A549 (cell line): Measurements from ENCODE around the gene CAB39. TPM values are rescaled to one million over a fixed set of nuclear protein-coding genes. Genes with fewer than 3 reads are reported as not detected.

Experiments used
- ATAC-seq, 2 experiments: fragments of 200-7000 bp in 1 of 2; fragments of >200 bp in 1 of 2; cut with Nextera tagmentation in 1 of 2; cut with Tn5 transposase in 1 of 2; 3 replicates each; pipeline versions ENCODE4 v1.8.0 to v1.9.1; 2018 to 2020; ENCODE audit warnings: mild to moderate bottlenecking in 1 of 2, moderate library complexity in 1 of 2
- CTCF ChIA-PET: fragments of 300-600 bp; sonication (Branson Sonifier 250); formaldehyde crosslinking; extraction: SDS; loops from one replicate; lab custom pipeline; 2021; ENCODE audit warnings: antibody characterized with exemption, inconsistent platforms; lab: Yijun Ruan, JAX
- POLR2A ChIA-PET: fragments of 350-600 bp; formaldehyde crosslinking; extraction: SDS; loops from one replicate; lab custom pipeline; 2021; ENCODE audit warnings: antibody characterized with exemption, inconsistent platforms; lab: Yijun Ruan, JAX
- DNase-seq, 2 experiments: peaks; one replicate each; pipeline versions ENCODE4 v3.0.0 to v3.0.0-alpha.2; 2011 to 2016; ENCODE audit warnings: low read depth in 1 of 2, low spot score in 1 of 2
- FAIRE-seq: peaks from 2 replicates; lab custom pipeline; 2011; peaks lifted over from hg19 to GRCh38; lab: Jason Lieb, UNC
- H3K27ac ChIP-seq, 2 experiments: fragments of >200 bp; sonication (Bioruptor Twin); formaldehyde crosslinking; 3 replicates each; pipeline ENCODE4 v1.5.1; 2016 to 2017
- H3K4me1 ChIP-seq: fragments of >200 bp; sonication (Bioruptor Twin); formaldehyde crosslinking; 3 replicates; pipeline ENCODE4 v1.6.1; 2016
- H3K4me2 ChIP-seq: fragments of >200 bp; sonication (Bioruptor Twin); formaldehyde crosslinking; 3 replicates; pipeline ENCODE4 v1.6.1; 2016
- H3K4me3 ChIP-seq: fragments of >200 bp; sonication (Bioruptor Twin); formaldehyde crosslinking; 3 replicates; pipeline ENCODE4 v1.5.1; 2016
- H3K9me3 ChIP-seq: fragments of >200 bp; sonication (Bioruptor Twin); formaldehyde crosslinking; 3 replicates; pipeline ENCODE4 v1.6.1; 2016
- CBX2 ChIP-seq: fragments of 200-600 bp; sonication (generic); IDR thresholded peaks from 2 replicates; pipeline ENCODE4 v1.6.1; 2016; ENCODE audit warnings: low read depth, mild to moderate bottlenecking, borderline replicate concordance
- CBX8 ChIP-seq: fragments of 200-600 bp; sonication (generic); IDR thresholded peaks from 2 replicates; pipeline ENCODE4 v1.6.1; 2016
- CHD2 ChIP-seq: fragments of 150-350 bp; IDR thresholded peaks from 2 replicates; pipeline ENCODE4 v1.6.1; 2014; ENCODE audit warnings: low read length; ENCODE audit not compliant: partially characterized antibody
- EP300 ChIP-seq, 2 experiments: fragments of >200 bp; sonication (Bioruptor Twin); formaldehyde crosslinking; IDR thresholded peaks; 2 replicates in 1 of 2; 3 replicates in 1 of 2; pipeline ENCODE4 v1.6.1; 2016 to 2017
- ESRRA ChIP-seq: fragments of 150-350 bp; IDR thresholded peaks from 2 replicates; pipeline ENCODE4 v1.6.1; 2014; ENCODE audit warnings: mild to moderate bottlenecking, low read length, borderline replicate concordance
- FOSB ChIP-seq: fragments of 250-450 bp; sonication (Bioruptor Pico); IDR thresholded peaks from 2 replicates; pipeline ENCODE4 v1.5.0; 2020; ENCODE audit warnings: mild to moderate bottlenecking, moderate library complexity
- HEYL ChIP-seq: fragments of 250-450 bp; sonication (Bioruptor Pico); IDR thresholded peaks from 2 replicates; pipeline ENCODE4 v1.8.0; 2021; ENCODE audit warnings: mild to moderate bottlenecking, moderate library complexity
- HOXB13 ChIP-seq: fragments of 250-450 bp; sonication (Bioruptor Pico); IDR thresholded peaks from 2 replicates; pipeline ENCODE4 v1.5.0; 2020; ENCODE audit warnings: low read depth, mild to moderate bottlenecking, moderate library complexity
- KDM5A ChIP-seq: fragments of 200-600 bp; sonication (generic); IDR thresholded peaks from 2 replicates; pipeline ENCODE4 v1.6.1; 2016; ENCODE audit warnings: antibody characterized with exemption, mild to moderate bottlenecking
- POLR2AphosphoS2 ChIP-seq: conservative IDR thresholded peaks from 2 replicates; pipeline ENCODE4 v1.6.1; 2012; ENCODE audit warnings: low read length, improper control_type of control experiment, inconsistent platforms
- RAD21 ChIP-seq, 2 experiments: fragments of >200 bp in 1 of 2; sonication (Bioruptor Twin) in 1 of 2; formaldehyde crosslinking in 1 of 2; IDR thresholded peaks in 1 of 2; conservative IDR thresholded peaks in 1 of 2; 2 replicates in 1 of 2; 3 replicates in 1 of 2; pipeline ENCODE4 v1.6.1; 2012 to 2018; ENCODE audit warnings: inconsistent platforms in 1 of 2
- ZNF302 ChIP-seq: fragments of 250-450 bp; sonication (Bioruptor Pico); IDR thresholded peaks from 2 replicates; pipeline ENCODE4 v1.9.0; 2021; ENCODE audit warnings: inconsistent platforms, mild to moderate bottlenecking, moderate library complexity
- WGBS: methylation state at CpG from one replicate; pipeline ENCODE4 v1.1.6; 2017; ENCODE audit errors: missing lambda C conversion rate; 5-methylcytosine and 5-hydroxymethylcytosine counted together
- polyA plus RNA-seq, 4 experiments: library from polyadenylated mRNA; depleted of rRNA in 3 of 4; stranded (reverse); fragments of >200 nt; fragmentation: RNase III in 1 of 4; extraction: RNeasy Plus Mini Kit Qiagen cat#74134 plus additional on column Dnase treatment in 1 of 4; gene quantifications; 2 replicates in 3 of 4; 3 replicates in 1 of 4; pipeline ENCODE4 v1.2.3, GENCODE V29; 2011 to 2017
- TF ChIP-seq, protein P1 (sequence below): fragments of 200-600 bp; sonication (generic); IDR thresholded peaks from 2 replicates; pipeline ENCODE4 v1.6.1; 2016; ENCODE audit warnings: antibody characterized with exemption, mild to moderate bottlenecking, moderate library complexity
- TF ChIP-seq, protein P2 (sequence below): fragments of 150-350 bp; IDR thresholded peaks from 2 replicates; pipeline ENCODE4 v1.6.1; 2014; ENCODE audit warnings: low read depth, mild to moderate bottlenecking, low read length

Gene CAB39
- polyA plus RNA-seq, 2 of the 4 experiments (the other 2 are of a cell fraction): 28.4 to 54.2 TPM

DNA sequence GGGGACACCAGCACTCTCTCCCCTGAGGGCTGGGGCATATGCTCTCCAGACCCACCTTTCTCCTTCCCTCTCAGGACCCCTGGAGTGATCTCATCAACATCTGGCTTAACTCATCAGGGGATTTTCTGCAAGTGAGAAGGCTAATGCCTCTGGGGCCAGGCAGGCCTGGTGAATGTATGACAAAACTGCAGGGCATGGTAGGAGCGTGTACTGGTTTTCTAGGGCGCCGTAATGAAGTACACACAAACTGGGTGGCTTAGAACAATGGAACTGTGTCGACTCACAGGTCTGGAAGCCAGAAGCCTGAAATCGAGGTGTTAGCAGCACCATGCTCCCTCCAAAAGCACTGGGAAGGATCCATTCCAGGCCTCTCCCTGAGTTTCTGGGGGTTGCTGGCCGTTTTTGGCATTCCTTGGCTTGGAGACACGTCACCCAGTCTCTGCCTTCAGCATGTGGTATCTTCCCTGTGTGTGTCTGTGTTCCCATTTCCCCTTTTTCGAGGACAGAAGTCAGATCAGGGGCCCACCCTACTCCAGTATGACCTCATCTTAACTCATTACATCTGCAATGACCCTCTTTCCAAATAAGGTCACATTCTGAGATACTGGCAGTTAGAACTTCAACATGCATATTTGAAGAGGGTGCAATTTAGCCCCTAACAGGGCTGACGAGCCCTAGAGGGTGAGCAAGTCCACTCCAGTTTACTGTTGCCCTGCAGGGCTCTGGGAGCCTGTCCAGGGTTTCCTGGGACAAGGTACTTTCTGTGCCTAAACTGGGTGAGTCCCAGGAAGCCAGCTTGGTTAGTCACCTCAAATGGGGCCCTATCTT is 45.5 kb upstream of the CAB39 start (continued):
- TF ChIP-seq, protein P1, sequence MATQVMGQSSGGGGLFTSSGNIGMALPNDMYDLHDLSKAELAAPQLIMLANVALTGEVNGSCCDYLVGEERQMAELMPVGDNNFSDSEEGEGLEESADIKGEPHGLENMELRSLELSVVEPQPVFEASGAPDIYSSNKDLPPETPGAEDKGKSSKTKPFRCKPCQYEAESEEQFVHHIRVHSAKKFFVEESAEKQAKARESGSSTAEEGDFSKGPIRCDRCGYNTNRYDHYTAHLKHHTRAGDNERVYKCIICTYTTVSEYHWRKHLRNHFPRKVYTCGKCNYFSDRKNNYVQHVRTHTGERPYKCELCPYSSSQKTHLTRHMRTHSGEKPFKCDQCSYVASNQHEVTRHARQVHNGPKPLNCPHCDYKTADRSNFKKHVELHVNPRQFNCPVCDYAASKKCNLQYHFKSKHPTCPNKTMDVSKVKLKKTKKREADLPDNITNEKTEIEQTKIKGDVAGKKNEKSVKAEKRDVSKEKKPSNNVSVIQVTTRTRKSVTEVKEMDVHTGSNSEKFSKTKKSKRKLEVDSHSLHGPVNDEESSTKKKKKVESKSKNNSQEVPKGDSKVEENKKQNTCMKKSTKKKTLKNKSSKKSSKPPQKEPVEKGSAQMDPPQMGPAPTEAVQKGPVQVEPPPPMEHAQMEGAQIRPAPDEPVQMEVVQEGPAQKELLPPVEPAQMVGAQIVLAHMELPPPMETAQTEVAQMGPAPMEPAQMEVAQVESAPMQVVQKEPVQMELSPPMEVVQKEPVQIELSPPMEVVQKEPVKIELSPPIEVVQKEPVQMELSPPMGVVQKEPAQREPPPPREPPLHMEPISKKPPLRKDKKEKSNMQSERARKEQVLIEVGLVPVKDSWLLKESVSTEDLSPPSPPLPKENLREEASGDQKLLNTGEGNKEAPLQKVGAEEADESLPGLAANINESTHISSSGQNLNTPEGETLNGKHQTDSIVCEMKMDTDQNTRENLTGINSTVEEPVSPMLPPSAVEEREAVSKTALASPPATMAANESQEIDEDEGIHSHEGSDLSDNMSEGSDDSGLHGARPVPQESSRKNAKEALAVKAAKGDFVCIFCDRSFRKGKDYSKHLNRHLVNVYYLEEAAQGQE: no peak
- TF ChIP-seq EP300 (IDR thresholded peaks at IDR 0.05) (no peak), FOSB (CRISPR knock-in tag) (no peak)

DNA sequence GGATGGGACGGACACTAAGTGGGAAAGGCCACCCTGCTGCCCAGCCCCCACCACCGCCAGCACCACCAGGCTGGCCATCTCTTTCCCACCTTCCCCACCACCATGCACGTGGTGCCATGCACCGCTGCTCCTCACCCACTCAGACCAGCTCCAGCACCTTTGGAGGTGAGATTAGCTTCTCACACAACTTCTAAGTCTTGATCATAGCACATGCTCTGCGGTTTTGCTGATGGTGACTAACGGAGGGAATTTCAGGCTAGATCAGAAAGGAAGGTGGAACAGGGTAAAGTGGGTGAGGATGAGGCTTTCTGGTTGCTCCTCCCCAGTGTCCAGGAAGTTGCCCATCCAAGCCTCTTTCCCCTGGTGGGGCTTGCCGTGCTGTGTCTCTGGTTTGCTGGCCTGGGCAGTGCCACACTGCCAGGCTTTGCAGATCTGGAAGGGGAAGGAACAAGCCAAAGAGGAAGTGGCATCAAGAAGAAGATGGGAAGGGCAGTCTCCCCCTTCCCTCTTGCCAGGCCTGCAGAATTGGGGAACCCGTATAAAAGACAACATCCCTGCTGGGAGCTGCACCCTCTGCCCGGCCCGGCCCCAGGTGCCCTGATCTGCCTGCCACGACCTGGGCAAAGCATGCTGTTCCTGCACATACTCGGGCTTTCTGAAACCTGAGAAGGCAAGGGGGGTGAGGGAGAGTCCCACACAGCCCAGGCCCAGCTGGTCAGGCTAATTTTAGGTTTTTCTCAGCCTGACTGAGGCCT is 44.3 kb upstream of the CAB39 start:
- whole genome bisulfite sequencing: 72% methylated on average over 12 of the region's 12 CpGs
- DNase-seq (no peak), FAIRE-seq (no peak), ATAC-seq (no peak)
- ChIA-PET POLR2A (no interaction called here), CTCF (interaction anchor here (0.9 kb wide), 1 partner anchor 10 kb away, joined by 4 read pairs; no protein-coding TSS in a partner anchor)
- no peak for TF ChIP-seq HOXB13
- no peak for TF ChIP-seq CHD2
- no peak for TF ChIP-seq POLR2AphosphoS2
- TF ChIP-seq, protein P2, sequence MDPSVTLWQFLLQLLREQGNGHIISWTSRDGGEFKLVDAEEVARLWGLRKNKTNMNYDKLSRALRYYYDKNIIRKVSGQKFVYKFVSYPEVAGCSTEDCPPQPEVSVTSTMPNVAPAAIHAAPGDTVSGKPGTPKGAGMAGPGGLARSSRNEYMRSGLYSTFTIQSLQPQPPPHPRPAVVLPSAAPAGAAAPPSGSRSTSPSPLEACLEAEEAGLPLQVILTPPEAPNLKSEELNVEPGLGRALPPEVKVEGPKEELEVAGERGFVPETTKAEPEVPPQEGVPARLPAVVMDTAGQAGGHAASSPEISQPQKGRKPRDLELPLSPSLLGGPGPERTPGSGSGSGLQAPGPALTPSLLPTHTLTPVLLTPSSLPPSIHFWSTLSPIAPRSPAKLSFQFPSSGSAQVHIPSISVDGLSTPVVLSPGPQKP: no peak
- no peak for TF ChIP-seq ESRRA
- no peak for TF ChIP-seq CBX8
- no peak for TF ChIP-seq HEYL (CRISPR knock-in tag)
- no peak for TF ChIP-seq RAD21 (conservative IDR thresholded peaks at IDR 0.05 in 1 of 2, IDR thresholded peaks at IDR 0.05 in 1 of 2)
- TF ChIP-seq CBX2: no peak
- TF ChIP-seq KDM5A: no peak
- no peak overlapping the region for H3K4me2 ChIP-seq
- no peak overlapping the region for H3K27ac ChIP-seq
- H3K4me1 ChIP-seq: peaks cover 11% of the 10 kb centered on the region
- H3K9me3 ChIP-seq: no peaks in the 10 kb centered on the region
- H3K4me3 ChIP-seq: no peak overlapping the region

DNA sequence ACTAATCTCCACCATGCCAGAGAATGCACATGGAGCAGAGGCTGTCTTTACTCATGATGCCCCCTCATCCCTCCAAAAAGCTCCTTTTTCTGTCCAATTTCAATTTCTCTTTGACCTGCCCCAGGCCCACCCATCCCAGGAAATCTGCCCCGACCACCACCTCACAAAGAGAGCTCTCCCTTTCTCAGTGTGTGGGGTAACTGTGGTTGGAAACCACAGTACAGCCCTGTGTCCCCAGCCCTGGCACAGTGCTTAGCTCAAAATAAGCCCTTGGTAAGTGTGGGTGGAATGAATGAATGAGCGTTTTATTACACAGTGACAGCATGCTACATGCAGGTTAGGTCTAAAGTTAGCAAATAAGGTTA is 43.7 kb upstream of the CAB39 start:
- POLR2A ChIA-PET: no interaction called here
- ATAC-seq: no peak
- H3K27ac ChIP-seq: no peak overlapping the region
- CTCF ChIA-PET: interaction anchor here (0.9 kb wide), 1 partner anchor 11 kb away, joined by 4 read pairs; no protein-coding TSS in a partner anchor
- no peak for TF ChIP-seq ZNF302 (CRISPR knock-in tag)
- TF ChIP-seq, all 56 proteins: peak for 0
- FAIRE-seq: no peak
- H3K4me3 ChIP-seq: no peak overlapping the region
- H3K9me3 ChIP-seq: no peaks in the 10 kb centered on the region
- WGBS: 61% methylated on average over 2 of the region's 2 CpGs
- peaks cover 11% of the 10 kb centered on the region for H3K4me1 ChIP-seq
- no peak overlapping the region for H3K4me2 ChIP-seq
- no peak for DNase-seq
